Upper lobe of left lung (tissue), 4 donors: ENCODE measurements around the gene BRK1.
"Not testable (repeated sequence)": the region's sequence is repeated elsewhere in the genome, so short reads cannot be mapped to it uniquely, and the experiment has no call there.

Source experiments
- EP300 ChIP-seq, 4 donors: sonication (generic); formaldehyde crosslinking; IDR thresholded peaks; one replicate each; pipeline ENCODE4 v1.5.1; 2017; ENCODE audit warnings: antibody characterized with exemption in 4 of 4, control low read depth in 2 of 4
- POLR2A ChIP-seq, 4 donors: fragments of 450-650 bp; IDR thresholded peaks; one replicate each; pipeline ENCODE4 v1.5.1; 2016 to 2017; ENCODE audit warnings: antibody characterized with exemption in 4 of 4, mild to moderate bottlenecking in 2 of 4
- POLR2AphosphoS5 ChIP-seq, 2 donors: sonication (generic); formaldehyde crosslinking; IDR thresholded peaks; one replicate each; pipeline ENCODE4 v1.5.1; 2017; ENCODE audit warnings: antibody characterized with exemption in 2 of 2
- TF ChIP-seq, protein P1 (sequence below), 6 experiments: fragments of 450-650 bp in 4 of 6; fragments of 200-600 bp in 2 of 6; sonication (generic) in 2 of 6; IDR thresholded peaks; one replicate each; pipeline ENCODE4 v1.5.1; 2016 to 2019; ENCODE audit warnings: antibody characterized with exemption in 6 of 6

DNA sequence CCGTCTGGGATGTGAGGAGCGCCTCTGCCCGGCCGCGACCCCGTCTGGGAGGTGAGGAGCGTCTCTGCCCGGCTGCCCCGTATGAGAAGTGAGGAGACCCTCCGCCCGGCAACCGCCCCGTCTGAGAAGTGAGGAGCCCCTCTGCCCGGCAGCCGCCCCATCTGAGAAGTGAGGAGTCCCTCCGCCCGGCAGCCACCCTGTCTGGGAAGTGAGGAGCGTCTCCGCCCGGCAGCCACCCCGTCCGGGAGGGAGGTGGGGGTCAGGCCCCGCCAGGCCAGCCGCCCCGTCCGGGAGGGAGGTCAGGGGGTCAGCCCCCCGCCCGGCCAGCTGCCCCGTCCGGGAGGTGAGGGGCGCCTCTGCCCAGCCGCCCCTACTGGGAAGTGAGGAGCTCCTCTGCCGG is 45.4 kb upstream of the BRK1 start:
- TF ChIP-seq EP300, POLR2A, POLR2AphosphoS5 (IDR thresholded peaks at IDR 0.05): not testable (repeated sequence)
- TF ChIP-seq, protein P1, sequence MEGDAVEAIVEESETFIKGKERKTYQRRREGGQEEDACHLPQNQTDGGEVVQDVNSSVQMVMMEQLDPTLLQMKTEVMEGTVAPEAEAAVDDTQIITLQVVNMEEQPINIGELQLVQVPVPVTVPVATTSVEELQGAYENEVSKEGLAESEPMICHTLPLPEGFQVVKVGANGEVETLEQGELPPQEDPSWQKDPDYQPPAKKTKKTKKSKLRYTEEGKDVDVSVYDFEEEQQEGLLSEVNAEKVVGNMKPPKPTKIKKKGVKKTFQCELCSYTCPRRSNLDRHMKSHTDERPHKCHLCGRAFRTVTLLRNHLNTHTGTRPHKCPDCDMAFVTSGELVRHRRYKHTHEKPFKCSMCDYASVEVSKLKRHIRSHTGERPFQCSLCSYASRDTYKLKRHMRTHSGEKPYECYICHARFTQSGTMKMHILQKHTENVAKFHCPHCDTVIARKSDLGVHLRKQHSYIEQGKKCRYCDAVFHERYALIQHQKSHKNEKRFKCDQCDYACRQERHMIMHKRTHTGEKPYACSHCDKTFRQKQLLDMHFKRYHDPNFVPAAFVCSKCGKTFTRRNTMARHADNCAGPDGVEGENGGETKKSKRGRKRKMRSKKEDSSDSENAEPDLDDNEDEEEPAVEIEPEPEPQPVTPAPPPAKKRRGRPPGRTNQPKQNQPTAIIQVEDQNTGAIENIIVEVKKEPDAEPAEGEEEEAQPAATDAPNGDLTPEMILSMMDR (IDR thresholded peaks at IDR 0.05), result not testable (repeated sequence)
